ENCODE data around the gene ZBTB7B. TPM values are rescaled to one million over a fixed set of nuclear protein-coding genes. Genes with fewer than 3 reads are reported as not detected.

The ZBTB7B gene
- total RNA-seq, 1 donor from 2014 or later, result 56.6 TPM

DNA sequence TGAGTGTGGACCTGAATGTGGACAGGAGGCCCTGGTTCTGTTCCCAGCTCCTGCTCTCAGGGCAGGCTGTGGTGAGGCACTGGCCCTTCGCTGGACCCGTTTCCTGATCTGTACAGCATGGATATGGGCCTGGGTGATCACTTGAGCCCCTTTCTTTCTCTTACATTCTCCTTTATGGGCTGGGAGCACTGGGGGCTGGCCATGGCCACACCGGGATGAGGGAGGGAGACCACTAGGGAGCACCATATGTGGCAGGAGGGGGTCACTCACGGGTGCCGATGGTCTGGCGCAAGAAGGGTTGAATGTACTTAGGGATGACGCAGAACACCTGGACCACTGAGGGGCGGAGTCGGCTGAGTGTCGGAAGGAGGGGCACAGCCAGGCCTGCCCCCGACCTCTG, 28.3 kb downstream of the ZBTB7B start:
- intact Hi-C loops (cut with micrococcal nuclease), result no loop called here

DNA sequence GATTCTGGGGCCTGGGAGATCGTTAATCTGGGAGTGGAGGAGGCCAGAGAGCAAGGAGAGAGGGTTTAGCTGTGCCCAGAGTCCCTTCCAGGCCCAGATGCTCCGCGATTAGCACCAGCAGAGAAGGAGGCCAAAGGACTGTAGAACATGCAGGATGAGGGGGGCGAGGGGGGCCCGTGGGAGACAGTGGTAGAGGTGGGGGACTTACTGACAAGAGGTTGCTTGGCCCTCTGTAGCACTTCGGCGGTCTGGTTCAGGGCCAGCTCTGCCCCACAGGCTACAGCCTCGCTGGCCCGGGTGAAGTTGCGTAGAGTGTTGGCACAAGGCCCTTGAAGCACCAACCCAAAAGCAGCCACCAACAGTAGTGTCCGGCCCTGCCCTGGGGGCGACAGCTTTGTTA, 30.3 kb downstream of the ZBTB7B start:
- TF ChIP-seq, protein P1, sequence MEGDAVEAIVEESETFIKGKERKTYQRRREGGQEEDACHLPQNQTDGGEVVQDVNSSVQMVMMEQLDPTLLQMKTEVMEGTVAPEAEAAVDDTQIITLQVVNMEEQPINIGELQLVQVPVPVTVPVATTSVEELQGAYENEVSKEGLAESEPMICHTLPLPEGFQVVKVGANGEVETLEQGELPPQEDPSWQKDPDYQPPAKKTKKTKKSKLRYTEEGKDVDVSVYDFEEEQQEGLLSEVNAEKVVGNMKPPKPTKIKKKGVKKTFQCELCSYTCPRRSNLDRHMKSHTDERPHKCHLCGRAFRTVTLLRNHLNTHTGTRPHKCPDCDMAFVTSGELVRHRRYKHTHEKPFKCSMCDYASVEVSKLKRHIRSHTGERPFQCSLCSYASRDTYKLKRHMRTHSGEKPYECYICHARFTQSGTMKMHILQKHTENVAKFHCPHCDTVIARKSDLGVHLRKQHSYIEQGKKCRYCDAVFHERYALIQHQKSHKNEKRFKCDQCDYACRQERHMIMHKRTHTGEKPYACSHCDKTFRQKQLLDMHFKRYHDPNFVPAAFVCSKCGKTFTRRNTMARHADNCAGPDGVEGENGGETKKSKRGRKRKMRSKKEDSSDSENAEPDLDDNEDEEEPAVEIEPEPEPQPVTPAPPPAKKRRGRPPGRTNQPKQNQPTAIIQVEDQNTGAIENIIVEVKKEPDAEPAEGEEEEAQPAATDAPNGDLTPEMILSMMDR (IDR thresholded peaks at IDR 0.05), result no peak
- H3K27me3 Mint-ChIP-seq, result peaks cover under 1% of the 10 kb centered on the region
- H3K9me3 Mint-ChIP-seq, result no peaks in the 10 kb centered on the region
- DNase-seq (no peak), ATAC-seq (ENCODE audit: low read depth) (no peak)
- H3K36me3 Mint-ChIP-seq (ENCODE audit: low read depth), result no peaks in the 10 kb centered on the region
- no peak overlapping the region for H3K4me3 Mint-ChIP-seq
- ChIA-PET CTCF (no interaction called here), POLR2A (no interaction called here)
- H3K4me1 Mint-ChIP-seq, result no peaks in the 10 kb centered on the region
- intact Hi-C loops (cut with micrococcal nuclease), result no loop called here
- H3K27ac Mint-ChIP-seq, result no peak overlapping the region

More for the DNA sequence above, 28.3 kb downstream of the ZBTB7B start:
- ChIA-PET CTCF (no interaction called here), POLR2A (interaction anchor here (0.6 kb wide), 1 partner anchor 160 kb away, joined by 4 read pairs; no protein-coding TSS in a partner anchor)
- H3K27ac Mint-ChIP-seq, result no peak overlapping the region
- H3K4me1 Mint-ChIP-seq, result no peaks in the 10 kb centered on the region
- no peaks in the 10 kb centered on the region for H3K36me3 Mint-ChIP-seq (ENCODE audit: low read depth)
- no peaks in the 10 kb centered on the region for H3K27me3 Mint-ChIP-seq
- DNase-seq (no peak), ATAC-seq (ENCODE audit: low read depth) (no peak)
- H3K4me3 Mint-ChIP-seq, result no peak overlapping the region
- TF ChIP-seq, protein P1 (IDR thresholded peaks at IDR 0.05), result no peak
- H3K9me3 Mint-ChIP-seq, result no peaks in the 10 kb centered on the region

DNA sequence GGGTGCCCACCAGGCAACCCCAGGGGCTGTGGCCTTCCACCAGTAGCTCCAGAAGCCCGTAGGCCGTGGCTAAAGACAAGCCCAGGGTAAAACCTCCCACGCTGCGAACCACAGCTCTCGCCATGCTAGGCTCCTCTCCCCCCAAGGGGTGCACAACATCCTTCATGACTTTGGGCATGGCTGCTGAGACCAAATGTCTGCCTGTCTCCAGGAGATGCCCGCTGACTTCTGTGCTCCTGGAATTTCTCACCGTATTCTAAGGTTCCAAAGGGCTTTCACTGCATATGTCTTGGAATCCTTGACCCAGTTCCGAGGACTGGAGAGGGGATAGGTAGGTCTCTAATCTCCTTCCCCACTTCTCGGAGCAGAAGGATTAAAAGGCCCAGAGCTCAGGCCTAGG, 30.9 kb downstream of the ZBTB7B start, which contains the start of the genes DCST1 and DCST2:
DCST1 (plus strand) TSS at position 301 of the 400 bp plus-strand sequence. CDS start 213 bp downstream, outside the sequence.
DCST2 (minus strand) TSS at position 258 of the 400 bp plus-strand sequence; CDS start at position 178, 80 bp downstream.
- Mint-ChIP-seq H3K27me3 (peaks cover 4% of the 10 kb centered on the region), H3K27ac (no peak within 1 kb of the TSS), H3K9me3 (no peaks in the 10 kb centered on the region), H3K4me1 (no peaks in the 10 kb centered on the region), H3K4me3 (no peak within 1 kb of the TSS), H3K36me3 (ENCODE audit: low read depth) (no peaks in the 10 kb centered on the region)
- ChIA-PET POLR2A (no interaction called here), CTCF (no interaction called here)
- intact Hi-C loops (cut with micrococcal nuclease), result no loop called here
- DNase-seq (no peak), ATAC-seq (ENCODE audit: low read depth) (no peak)
- TF ChIP-seq, protein P1 (IDR thresholded peaks at IDR 0.05), result no peak

DNA sequence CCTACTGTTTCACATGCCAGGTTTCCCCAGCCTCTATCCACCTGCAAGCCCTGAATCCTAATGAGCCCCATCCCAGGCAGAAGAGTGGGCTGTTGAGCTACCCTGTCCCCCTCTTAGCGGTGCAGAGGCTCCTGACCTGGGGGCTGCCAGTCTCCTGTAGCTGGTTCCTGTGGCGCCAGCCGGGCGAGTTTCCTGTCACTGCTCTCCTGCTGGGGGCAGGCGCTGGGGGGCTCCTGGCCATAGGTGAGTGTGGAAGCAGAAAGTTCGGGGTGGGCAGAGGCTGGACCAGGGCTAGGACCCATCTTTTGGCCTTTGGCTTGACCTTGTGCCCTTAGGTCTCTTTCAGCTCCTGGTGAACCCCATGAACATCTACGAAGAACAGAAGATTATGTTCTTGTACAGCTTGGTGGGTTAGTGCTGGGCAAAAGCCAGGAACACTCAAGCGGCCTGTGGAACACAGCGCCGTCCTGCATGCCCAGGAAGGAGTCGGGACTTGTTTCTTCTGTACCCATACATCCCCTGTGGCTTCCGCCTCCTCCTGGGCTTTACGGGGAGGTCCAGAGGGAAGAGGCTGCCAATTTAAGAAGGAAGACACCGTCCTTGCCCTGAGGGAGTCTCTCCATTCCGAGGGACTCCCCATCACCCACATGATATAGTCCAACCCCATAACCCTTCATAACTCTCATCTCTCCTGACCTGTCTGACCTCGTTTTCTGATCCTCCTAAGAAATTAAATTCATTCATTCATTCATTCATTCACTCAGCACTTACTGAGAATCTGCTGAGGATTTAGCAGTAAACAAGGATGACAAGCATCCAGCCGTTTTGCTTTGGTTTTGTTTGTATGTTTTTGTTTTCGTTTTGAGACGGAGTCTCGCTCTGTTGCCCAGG, 32.0 kb downstream of the ZBTB7B start:
- Mint-ChIP-seq H3K27ac (no peak overlapping the region), H3K27me3 (peaks cover 8% of the 10 kb centered on the region), H3K36me3 (ENCODE audit: low read depth) (no peaks in the 10 kb centered on the region), H3K4me3 (no peak overlapping the region), H3K4me1 (no peaks in the 10 kb centered on the region), H3K9me3 (no peaks in the 10 kb centered on the region)
- CTCF ChIA-PET, result no interaction called here
- DNase-seq (no peak), ATAC-seq (ENCODE audit: low read depth) (no peak)
- intact Hi-C loops (cut with micrococcal nuclease), result no loop called here
- TF ChIP-seq, protein P1 (IDR thresholded peaks at IDR 0.05), result no peak
- POLR2A ChIA-PET, result no interaction called here

DNA sequence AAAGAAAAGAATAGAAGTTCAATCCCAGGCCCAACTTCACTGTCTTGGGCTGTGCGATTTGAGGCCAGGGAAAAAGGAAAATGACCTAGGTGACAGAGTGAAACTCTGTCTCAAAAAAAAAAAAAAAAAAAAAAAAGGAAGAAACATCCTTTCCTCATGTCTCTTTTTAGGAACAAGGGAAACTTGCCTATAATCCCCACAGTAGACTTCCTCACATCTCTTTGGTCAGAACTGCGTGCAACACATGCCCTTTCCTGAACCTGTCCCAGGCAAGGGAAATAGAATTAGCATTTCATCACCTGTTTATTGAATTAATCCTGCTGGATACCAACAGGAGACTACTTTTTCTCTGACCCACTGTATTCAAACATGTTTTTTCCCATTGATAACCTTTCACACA, 33.3 kb downstream of the ZBTB7B start:
- Mint-ChIP-seq H3K36me3 (ENCODE audit: low read depth) (no peaks in the 10 kb centered on the region), H3K4me1 (no peaks in the 10 kb centered on the region), H3K9me3 (no peaks in the 10 kb centered on the region), H3K27me3 (peaks cover 8% of the 10 kb centered on the region), H3K4me3 (no peak overlapping the region), H3K27ac (no peak overlapping the region)
- TF ChIP-seq, protein P1 (IDR thresholded peaks at IDR 0.05), result no peak
- intact Hi-C loops (cut with micrococcal nuclease), result no loop called here
- CTCF ChIA-PET, result no interaction called here
- no peak for ATAC-seq (ENCODE audit: low read depth)
- POLR2A ChIA-PET, result interaction anchor here (0.7 kb wide), 1 partner anchor 91 kb away, joined by 10 read pairs; no protein-coding TSS in a partner anchor
- no peak for DNase-seq

Measured in activated B cell treated with CpG ODN at 0.5 μM for 24 hours (primary cell).